ENCODE results near the gene GNAO1.
A peak's percentile ranks its signal among the peaks of the same experiment; 100 is the strongest.

The GNAO1 gene

GRCh38 chr16:56348168-56349085 is 157.1 kb downstream of the GNAO1 start:
- Histone ChIP-seq H3K9me3 (no peaks in the 10 kb centered on the region), H3K27me3 (no peaks in the 10 kb centered on the region), H3K36me3 (peaks cover 0 to 11% (median 0%) of the 10 kb centered on the region in 3 donors), H3K4me3 (no peak overlapping the region), H3K27ac (no peak overlapping the region), H3K4me1 (no peaks in the 10 kb centered on the region)
- intact Hi-C loops (cut with DNase I; ENCODE audit: low total_unique reads) = no loop called here
- DNase-seq = no peak
- no peak for TF ChIP-seq CTCF (IDR thresholded peaks at IDR 0.05)

DNA sequence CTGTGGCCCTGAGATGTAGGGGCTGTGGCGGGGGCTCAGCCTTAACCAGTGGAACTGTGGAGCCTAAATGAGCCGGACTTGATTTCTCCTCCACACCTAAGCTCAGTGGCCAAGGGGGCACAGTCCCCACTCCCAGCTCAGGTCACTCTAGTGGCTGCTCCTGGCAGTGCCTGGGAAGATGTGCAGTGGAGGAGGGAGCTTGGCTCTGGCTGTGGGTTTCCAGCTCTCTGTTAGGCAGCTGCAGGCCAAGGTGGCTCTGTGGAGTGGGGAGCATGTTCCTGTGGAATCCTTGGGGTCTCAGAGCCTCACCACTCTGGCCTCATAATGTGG is 157.8 kb downstream of the GNAO1 start:
- TF ChIP-seq CTCF (IDR thresholded peaks at IDR 0.05) = no peak
- intact Hi-C loops (cut with DNase I; ENCODE audit: low total_unique reads) = no loop called here
- peaks cover 0 to 11% (median 0%) of the 10 kb centered on the region in 3 donors for H3K36me3 ChIP-seq
- no peak overlapping the region for H3K4me3 ChIP-seq
- H3K4me1 ChIP-seq = no peaks in the 10 kb centered on the region
- no peaks in the 10 kb centered on the region for H3K9me3 ChIP-seq
- no peaks in the 10 kb centered on the region for H3K27me3 ChIP-seq
- no peak overlapping the region for H3K27ac ChIP-seq
- no peak for DNase-seq

DNA sequence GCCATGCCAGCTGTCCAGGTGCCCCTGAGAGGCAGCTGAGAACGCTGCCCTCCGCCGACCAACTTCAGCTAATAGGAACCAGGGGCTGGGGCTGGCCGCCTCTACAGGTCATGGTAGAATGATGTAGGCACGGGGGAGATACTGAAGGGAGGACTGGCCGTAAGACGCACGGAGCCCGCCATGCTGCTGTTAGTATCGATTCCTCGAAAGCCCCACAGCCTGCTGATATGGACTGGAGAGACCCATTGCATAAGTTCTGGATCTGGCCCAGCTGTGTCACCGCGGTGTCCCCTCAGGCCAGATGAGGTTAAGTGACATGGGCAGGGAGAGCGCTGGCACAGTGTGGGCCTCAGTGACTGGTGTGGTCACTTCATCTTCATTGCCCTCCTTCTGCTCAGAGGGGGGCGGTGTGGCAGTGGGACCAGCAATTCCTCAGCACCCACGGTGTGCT is 158.4 kb downstream of the GNAO1 start:
- H3K9me3 ChIP-seq = no peaks in the 10 kb centered on the region
- TF ChIP-seq CTCF (IDR thresholded peaks at IDR 0.05) = no peak
- H3K27me3 ChIP-seq = no peaks in the 10 kb centered on the region
- peaks cover 0 to 11% (median 0%) of the 10 kb centered on the region in 3 donors for H3K36me3 ChIP-seq
- DNase-seq = peak in 1 of 2 donors; percentile 60
- intact Hi-C loops (cut with DNase I; ENCODE audit: low total_unique reads) = no loop called here
- H3K4me1 ChIP-seq = no peaks in the 10 kb centered on the region
- no peak overlapping the region for H3K27ac ChIP-seq
- no peak overlapping the region for H3K4me3 ChIP-seq

- TF ChIP-seq CTCF (IDR thresholded peaks at IDR 0.05) = no peak
- Histone ChIP-seq H3K9me3 (no peaks in the 10 kb centered on the region), H3K4me3 (no peak overlapping the region), H3K4me1 (peaks cover 0 to under 1% (median 0%) of the 10 kb centered on the region in 4 donors), H3K36me3 (peaks cover 0 to 3% (median 0%) of the 10 kb centered on the region in 3 donors), H3K27me3 (no peaks in the 10 kb centered on the region), H3K27ac (no peak overlapping the region)
- DNase-seq = peak in 1 of 2 donors; percentile 56
- intact Hi-C loops (cut with DNase I; ENCODE audit: low total_unique reads) = no loop called here
Observed at GRCh38 chr16:56350491-56351405, 159.5 kb downstream of the GNAO1 start.

GRCh38 chr16:56351481-56351880 is 160.2 kb downstream of the GNAO1 start:
- no peaks in the 10 kb centered on the region for H3K9me3 ChIP-seq
- intact Hi-C loops (cut with DNase I; ENCODE audit: low total_unique reads) = no loop called here
- no peaks in the 10 kb centered on the region for H3K36me3 ChIP-seq
- H3K4me1 ChIP-seq = peaks cover 0 to 7% (median 0%) of the 10 kb centered on the region in 4 donors
- no peak for TF ChIP-seq CTCF (IDR thresholded peaks at IDR 0.05)
- no peaks in the 10 kb centered on the region for H3K27me3 ChIP-seq
- H3K27ac ChIP-seq = no peak overlapping the region
- no peak overlapping the region for H3K4me3 ChIP-seq
- DNase-seq = peak; percentile 6 to 44
